Measurements from ENCODE around the gene DGKA.

Gene DGKA

DNA sequence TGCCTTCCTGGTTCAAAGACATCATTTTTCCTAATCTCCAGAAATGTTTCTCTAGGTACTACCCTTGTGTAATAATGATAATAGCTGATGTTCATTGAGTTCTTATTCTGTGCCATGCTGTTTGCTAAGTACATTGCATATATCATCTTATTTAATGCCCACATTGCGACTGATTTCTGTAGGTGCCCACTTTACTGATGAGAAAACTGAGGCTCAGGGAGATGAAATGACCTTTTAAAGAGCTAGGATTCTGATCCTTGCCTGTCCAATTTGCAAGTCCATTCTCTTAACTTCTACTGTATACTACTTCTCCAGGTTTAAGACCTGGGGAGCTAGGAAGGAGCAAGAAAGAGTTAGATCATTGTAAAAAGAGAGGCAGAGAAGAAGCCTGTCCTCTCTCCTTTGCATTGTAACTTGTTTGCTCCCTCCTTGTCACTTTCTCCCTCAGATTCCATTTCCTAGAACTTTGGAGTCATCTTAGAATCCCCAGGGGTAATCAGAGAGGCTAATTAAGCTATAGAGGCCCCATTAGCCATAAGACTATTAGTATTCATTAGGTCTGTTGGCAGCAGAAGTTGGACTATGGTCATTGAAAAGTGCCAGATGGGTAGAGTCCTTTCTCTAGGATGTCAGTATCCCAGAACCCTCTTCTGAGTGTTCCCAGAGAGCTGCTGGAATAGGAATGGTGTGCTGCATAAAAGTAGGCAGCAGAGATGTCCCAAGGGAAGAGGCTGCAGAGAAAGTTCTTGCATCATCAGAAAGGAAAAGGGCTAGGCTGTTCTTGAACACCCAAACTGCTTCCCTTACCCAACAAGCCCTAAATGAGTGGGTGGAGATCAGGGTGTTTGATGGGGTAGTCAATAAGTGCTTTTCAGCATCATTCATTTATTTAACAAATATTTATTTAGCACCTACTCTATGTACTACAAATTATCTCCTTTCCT lies 3.1 kb downstream of the DGKA start:
- no peak overlapping the region for H3K9ac ChIP-seq (ENCODE audit: low read length)
- peaks cover 4% of the 10 kb centered on the region; the same call in 1 of the 2 replicates for H3K9me3 ChIP-seq (ENCODE audit: insufficient read depth, low read length)
- no peak overlapping the region for H3K27ac ChIP-seq (ENCODE audit: low read length)
- TF ChIP-seq EZH2phosphoT487 (IDR thresholded peaks at IDR 0.05; ENCODE audit: low read depth) (no peak), CTCF (IDR thresholded peaks at IDR 0.05; ENCODE audit: low read depth, low read length) (no peak)
- peaks cover under 1% of the 10 kb centered on the region; the same call in 1 of the 2 replicates for H3K79me2 ChIP-seq (ENCODE audit: low read length)
- peaks cover 28% of the 10 kb centered on the region for H3K4me1 ChIP-seq (ENCODE audit: low read length)
- H3K4me3 ChIP-seq (ENCODE audit: low read length), result no peak overlapping the region
- H3K27me3 ChIP-seq (ENCODE audit: low read depth, low read length), result peaks cover 3% of the 10 kb centered on the region; the same call in 1 of the 2 replicates
- H2AFZ ChIP-seq (ENCODE audit: low read depth, low read length), result no peak overlapping the region
- no peak overlapping the region for H3K4me2 ChIP-seq (ENCODE audit: low read length)
- H3K36me3 ChIP-seq (replicated peaks; ENCODE audit: low read depth, low read length), result no peaks in the 10 kb centered on the region
- no peaks in the 10 kb centered on the region for H4K20me1 ChIP-seq (ENCODE audit: insufficient read depth, low read length)

DNA sequence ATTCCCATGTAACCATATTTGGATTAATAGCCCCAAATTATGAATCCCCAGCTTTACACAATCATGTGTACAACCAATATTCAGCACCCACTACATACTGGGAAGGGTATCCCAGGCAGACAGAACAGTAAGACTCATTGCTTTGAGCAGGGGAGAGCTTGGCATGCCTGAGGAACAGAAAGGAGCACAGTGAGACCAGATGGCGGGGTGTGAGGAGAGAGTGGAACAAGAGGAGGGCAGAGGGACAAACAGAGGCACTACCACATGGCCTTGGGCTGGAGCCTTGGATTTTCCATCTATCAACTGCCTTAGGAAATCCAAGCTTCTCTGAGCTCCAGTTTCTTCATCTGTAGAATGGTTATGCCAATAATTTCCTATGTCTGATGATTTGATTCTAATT lies 3.8 kb downstream of the DGKA start:
- no peak overlapping the region for H3K4me3 ChIP-seq (ENCODE audit: low read length)
- no peak overlapping the region for H3K27ac ChIP-seq (ENCODE audit: low read length)
- H4K20me1 ChIP-seq (ENCODE audit: insufficient read depth, low read length), result no peaks in the 10 kb centered on the region
- peaks cover 23% of the 10 kb centered on the region for H3K4me1 ChIP-seq (ENCODE audit: low read length)
- no peak overlapping the region for H3K9ac ChIP-seq (ENCODE audit: low read length)
- H3K4me2 ChIP-seq (ENCODE audit: low read length), result no peak overlapping the region
- TF ChIP-seq CTCF (IDR thresholded peaks at IDR 0.05; ENCODE audit: low read depth, low read length), result no peak
- no peak for TF ChIP-seq EZH2phosphoT487 (IDR thresholded peaks at IDR 0.05; ENCODE audit: low read depth)
- H3K79me2 ChIP-seq (ENCODE audit: low read length), result no peaks in the 10 kb centered on the region
- H3K36me3 ChIP-seq (replicated peaks; ENCODE audit: low read depth, low read length), result no peaks in the 10 kb centered on the region
- H3K27me3 ChIP-seq (ENCODE audit: low read depth, low read length), result peaks cover 3% of the 10 kb centered on the region; the same call in 1 of the 2 replicates
- peaks cover 3% of the 10 kb centered on the region; the same call in 1 of the 2 replicates for H3K9me3 ChIP-seq (ENCODE audit: insufficient read depth, low read length)
- no peak overlapping the region for H2AFZ ChIP-seq (ENCODE audit: low read depth, low read length)

DNA sequence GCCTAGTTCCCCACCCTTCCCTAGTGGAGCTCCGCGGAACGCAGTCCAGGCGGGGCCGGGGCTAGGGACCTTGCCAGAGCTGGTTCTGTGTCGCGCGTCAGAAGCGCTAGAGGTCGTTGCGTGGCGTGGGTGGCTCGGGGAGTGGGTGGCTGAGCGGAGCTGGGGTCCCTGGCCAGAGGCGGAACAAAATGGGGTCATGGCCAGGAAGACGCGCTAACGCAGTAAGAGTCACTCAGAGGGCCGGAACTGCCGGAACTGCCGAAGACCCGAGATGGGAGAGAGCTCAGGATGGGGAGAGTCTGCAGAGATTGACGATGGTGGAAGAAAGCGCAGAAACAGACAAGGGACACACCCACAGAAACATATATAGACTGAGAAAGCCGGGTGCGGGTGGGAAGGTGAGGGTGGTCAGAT lies 4.8 kb downstream of the DGKA start:
- no peak overlapping the region for H3K4me2 ChIP-seq (ENCODE audit: low read length)
- H3K4me1 ChIP-seq (ENCODE audit: low read length), result peaks cover 19% of the 10 kb centered on the region
- no peak overlapping the region for H3K9ac ChIP-seq (ENCODE audit: low read length)
- H3K36me3 ChIP-seq (replicated peaks; ENCODE audit: low read depth, low read length), result no peaks in the 10 kb centered on the region
- H2AFZ ChIP-seq (ENCODE audit: low read depth, low read length), result no peak overlapping the region
- no peaks in the 10 kb centered on the region for H3K79me2 ChIP-seq (ENCODE audit: low read length)
- no peaks in the 10 kb centered on the region for H3K9me3 ChIP-seq (ENCODE audit: insufficient read depth, low read length)
- H3K27ac ChIP-seq (ENCODE audit: low read length), result no peak overlapping the region
- H3K4me3 ChIP-seq (ENCODE audit: low read length), result no peak overlapping the region
- TF ChIP-seq EZH2phosphoT487 (IDR thresholded peaks at IDR 0.05; ENCODE audit: low read depth) (no peak), CTCF (IDR thresholded peaks at IDR 0.05; ENCODE audit: low read depth, low read length) (no peak)
- H4K20me1 ChIP-seq (ENCODE audit: insufficient read depth, low read length), result no peaks in the 10 kb centered on the region
- peaks cover 3% of the 10 kb centered on the region; the same call in 1 of the 2 replicates for H3K27me3 ChIP-seq (ENCODE audit: low read depth, low read length)

DNA sequence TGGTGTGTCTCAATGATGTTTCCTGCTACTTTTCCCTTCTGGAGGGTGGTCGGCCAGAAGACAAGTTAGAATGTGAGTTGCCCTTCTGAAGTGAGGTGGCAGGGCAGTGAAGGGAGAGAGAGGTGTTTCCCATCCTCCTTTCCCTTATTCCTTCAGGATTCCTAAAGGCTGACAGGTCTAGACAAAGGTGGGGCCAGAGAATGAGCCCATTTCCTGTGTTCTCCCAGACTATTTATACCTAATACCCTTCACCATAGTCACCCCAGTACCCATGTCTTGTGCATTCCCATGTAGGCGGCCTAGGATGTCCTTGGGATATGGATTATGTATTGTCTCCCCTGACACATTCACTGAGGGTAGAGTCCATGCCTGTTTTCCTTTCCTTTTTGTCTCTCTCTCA lies 7.0 kb downstream of the DGKA start:
- Histone ChIP-seq H3K4me1 (ENCODE audit: low read length) (peaks cover 5% of the 10 kb centered on the region; the same call in 1 of the 2 replicates), H3K4me3 (ENCODE audit: low read length) (no peak overlapping the region), H3K4me2 (ENCODE audit: low read length) (no peak overlapping the region), H3K79me2 (ENCODE audit: low read length) (no peaks in the 10 kb centered on the region), H2AFZ (ENCODE audit: low read depth, low read length) (no peak overlapping the region), H3K27me3 (ENCODE audit: low read depth, low read length) (0 out of 2 replicates have a peak, but pooled peaks cover under 1% of the 10 kb centered on the region), H3K27ac (ENCODE audit: low read length) (no peak overlapping the region), H4K20me1 (ENCODE audit: insufficient read depth, low read length) (no peaks in the 10 kb centered on the region), H3K9me3 (ENCODE audit: insufficient read depth, low read length) (no peaks in the 10 kb centered on the region), H3K36me3 (replicated peaks; ENCODE audit: low read depth, low read length) (no peaks in the 10 kb centered on the region), H3K9ac (ENCODE audit: low read length) (no peak overlapping the region)
- no peak for TF ChIP-seq EZH2phosphoT487 (IDR thresholded peaks at IDR 0.05; ENCODE audit: low read depth)
- no peak for TF ChIP-seq CTCF (IDR thresholded peaks at IDR 0.05; ENCODE audit: low read depth, low read length)

Measured in OCI-LY3 (cell line).